ENCODE measurements around the gene LEMD2.

LEMD2 gene

GRCh38 chr6:33794910-33795623 lies 6.1 kb upstream of the LEMD2 start:
- peak; percentile 19 for DNase-seq (ENCODE audit: low spot score)

- no peak for DNase-seq (ENCODE audit: low spot score)
Measured at GRCh38 chr6:33792981-33793380, 4.1 kb upstream of the LEMD2 start.

- no peak for DNase-seq (ENCODE audit: low spot score)
Measured at GRCh38 chr6:33791620-33792019, 2.7 kb upstream of the LEMD2 start.

- no peak for DNase-seq (ENCODE audit: low spot score)
Measured at GRCh38 chr6:33790910-33791309, 2.0 kb upstream of the LEMD2 start.

- DNase-seq (ENCODE audit: low spot score): no peak
Measured at GRCh38 chr6:33790379-33790778, 1.4 kb upstream of the LEMD2 start.

GRCh38 chr6:33789550-33789895 lies 593 bp upstream of the LEMD2 start:
- DNase-seq (ENCODE audit: low spot score): no peak

GRCh38 chr6:33787954-33788693 lies 806 bp downstream of the LEMD2 start:
- DNase-seq (ENCODE audit: low spot score): peak; percentile 78

- DNase-seq (ENCODE audit: low spot score): peak; percentile 61
Measured at GRCh38 chr6:33787346-33787953, 1.5 kb downstream of the LEMD2 start.

- DNase-seq (ENCODE audit: low spot score): no peak
Measured at GRCh38 chr6:33786736-33787135, 2.2 kb downstream of the LEMD2 start.

GRCh38 chr6:33785778-33786177 lies 3.2 kb downstream of the LEMD2 start:
- peak; percentile 60 for DNase-seq (ENCODE audit: low spot score)

GRCh38 chr6:33784787-33785186 lies 4.1 kb downstream of the LEMD2 start:
- DNase-seq (ENCODE audit: low spot score): no peak

- DNase-seq (ENCODE audit: low spot score): no peak
Measured at GRCh38 chr6:33783781-33784520, 5.0 kb downstream of the LEMD2 start.

GRCh38 chr6:33782561-33782960 lies 6.4 kb downstream of the LEMD2 start:
- no peak for DNase-seq (ENCODE audit: low spot score)

GRCh38 chr6:33781131-33781975 lies 7.6 kb downstream of the LEMD2 start:
- DNase-seq (ENCODE audit: low spot score): peak; percentile 59

GRCh38 chr6:33779895-33780294 lies 9.0 kb downstream of the LEMD2 start:
- DNase-seq (ENCODE audit: low spot score): no peak

GRCh38 chr6:33779290-33779689 lies 9.6 kb downstream of the LEMD2 start:
- DNase-seq (ENCODE audit: low spot score): no peak

- DNase-seq (ENCODE audit: low spot score): no peak
Measured at GRCh38 chr6:33778444-33779121, 10.3 kb downstream of the LEMD2 start.

- no peak for DNase-seq (ENCODE audit: low spot score)
Measured at GRCh38 chr6:33777398-33778388, 11.2 kb downstream of the LEMD2 start.

- DNase-seq (ENCODE audit: low spot score): no peak
Measured at GRCh38 chr6:33776764-33777163, 12.2 kb downstream of the LEMD2 start.

- DNase-seq (ENCODE audit: low spot score): no peak
Measured at GRCh38 chr6:33776186-33776585, 12.7 kb downstream of the LEMD2 start.
